Measurements from ENCODE around the gene STAT1. TPM values are rescaled to one million over a fixed set of nuclear protein-coding genes. Genes with fewer than 3 reads are reported as not detected.

The STAT1 gene
- total and polyA plus RNA-seq, 9 of the 15 experiments (the other 6 are each of a cell fraction or from before 2014, with no cell fraction given): 8.7 to 34.4 (median 26.8) TPM

DNA sequence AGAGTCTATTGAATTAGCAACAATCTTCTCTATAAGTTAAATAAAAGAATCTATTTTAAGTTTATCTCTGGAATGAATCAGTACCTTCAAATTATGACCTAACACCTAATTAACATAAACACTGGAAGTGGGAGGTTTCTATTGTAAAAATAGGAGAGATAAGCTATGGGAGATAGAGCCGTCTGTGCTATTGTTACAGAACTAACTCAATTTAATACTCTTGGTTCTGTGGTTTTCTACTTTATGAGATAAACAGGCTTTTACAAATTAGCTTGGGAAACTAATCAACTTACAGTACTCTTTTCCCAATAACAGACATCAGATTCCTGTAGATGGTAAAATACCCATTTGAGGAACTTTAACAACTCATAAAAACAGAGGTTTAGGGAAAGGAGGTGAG is 25.6 kb upstream of the STAT1 start:
- Histone ChIP-seq H3K9me3 (replicated peaks; ENCODE audit: control insufficient read depth, insufficient read depth, low read depth, low read length) (no peaks in the 10 kb centered on the region), H2AFZ (ENCODE audit: low read depth, low read length) (no peak overlapping the region), H3K27ac (ENCODE audit: extremely low read depth, low read depth, low read length) (no peak overlapping the region), H3K9ac (ENCODE audit: insufficient read depth in 1 of 2, low read depth in 2 of 2, low read length in 2 of 2) (no peak overlapping the region), H3K4me3 (no peak overlapping the region), H3K27me3 (ENCODE audit: control insufficient read depth in 2 of 2, insufficient read depth in 2 of 2, low read length in 2 of 2) (no peaks in the 10 kb centered on the region), H4K20me1 (replicated peaks; ENCODE audit: control insufficient read depth, insufficient read depth, low read length) (no peaks in the 10 kb centered on the region), H3K36me3 (ENCODE audit: control insufficient read depth, insufficient read depth, low read length) (no peaks in the 10 kb centered on the region; the same call in 2 of the 3 replicates), H3K79me2 (ENCODE audit: control insufficient read depth, insufficient read depth, low read length) (no peaks in the 10 kb centered on the region), H3K9me1 (ENCODE audit: control insufficient read depth, insufficient read depth, low read length) (no peaks in the 10 kb centered on the region), H3K4me1 (replicated peaks in 1 of 2; ENCODE audit: control insufficient read depth in 2 of 2, insufficient read depth in 2 of 2, low read length in 2 of 2) (peaks cover 0 to 14% of the 10 kb centered on the region in 2 experiments; a peak in 2 of 5 replicates), H3K4me2 (ENCODE audit: insufficient read depth, low read length) (no peak overlapping the region)
- DNase-seq (ENCODE audit: extremely low read depth in 1 of 4, low spot score in 3 of 4) (no peak), ATAC-seq (no peak), FAIRE-seq (no peak)
- ChIA-PET POLR2A (interaction anchor here (0.7 kb wide), 1 partner anchor 13 kb away, joined by 3 read pairs; no protein-coding TSS in a partner anchor), CTCF (ENCODE audit: low intra/inter-chr PET ratio) (no interaction called here)
- WGBS (ENCODE audit: insufficient coverage, low coverage, missing lambda C conversion rate): 30% methylated on average over 1 of the region's 1 CpG
- intact Hi-C loops (cut with micrococcal nuclease) (no loop called here), in situ Hi-C loops (cut with MboI) (loop anchor here (10.0 kb wide), 1 partner anchor 805 kb away; the partner anchor contains the start of gene CAVIN2)
- TF ChIP-seq ZC3H8 (IDR thresholded peaks at IDR 0.05): no peak
- TF ChIP-seq, protein P1, sequence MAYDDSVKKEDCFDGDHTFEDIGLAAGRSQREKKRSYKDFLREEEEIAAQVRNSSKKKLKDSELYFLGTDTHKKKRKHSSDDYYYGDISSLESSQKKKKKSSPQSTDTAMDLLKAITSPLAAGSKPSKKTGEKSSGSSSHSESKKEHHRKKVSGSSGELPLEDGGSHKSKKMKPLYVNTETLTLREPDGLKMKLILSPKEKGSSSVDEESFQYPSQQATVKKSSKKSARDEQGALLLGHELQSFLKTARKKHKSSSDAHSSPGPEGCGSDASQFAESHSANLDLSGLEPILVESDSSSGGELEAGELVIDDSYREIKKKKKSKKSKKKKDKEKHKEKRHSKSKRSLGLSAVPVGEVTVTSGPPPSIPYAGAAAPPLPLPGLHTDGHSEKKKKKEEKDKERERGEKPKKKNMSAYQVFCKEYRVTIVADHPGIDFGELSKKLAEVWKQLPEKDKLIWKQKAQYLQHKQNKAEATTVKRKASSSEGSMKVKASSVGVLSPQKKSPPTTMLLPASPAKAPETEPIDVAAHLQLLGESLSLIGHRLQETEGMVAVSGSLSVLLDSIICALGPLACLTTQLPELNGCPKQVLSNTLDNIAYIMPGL (CRISPR knock-in tag; IDR thresholded peaks at IDR 0.05): no peak
- no peak for TF ChIP-seq MTA1 (IDR thresholded peaks at IDR 0.05; ENCODE audit: borderline replicate concordance)
- TF ChIP-seq PHF21A (IDR thresholded peaks at IDR 0.05; ENCODE audit: borderline replicate concordance, low read depth): no peak
- TF ChIP-seq, protein P2, sequence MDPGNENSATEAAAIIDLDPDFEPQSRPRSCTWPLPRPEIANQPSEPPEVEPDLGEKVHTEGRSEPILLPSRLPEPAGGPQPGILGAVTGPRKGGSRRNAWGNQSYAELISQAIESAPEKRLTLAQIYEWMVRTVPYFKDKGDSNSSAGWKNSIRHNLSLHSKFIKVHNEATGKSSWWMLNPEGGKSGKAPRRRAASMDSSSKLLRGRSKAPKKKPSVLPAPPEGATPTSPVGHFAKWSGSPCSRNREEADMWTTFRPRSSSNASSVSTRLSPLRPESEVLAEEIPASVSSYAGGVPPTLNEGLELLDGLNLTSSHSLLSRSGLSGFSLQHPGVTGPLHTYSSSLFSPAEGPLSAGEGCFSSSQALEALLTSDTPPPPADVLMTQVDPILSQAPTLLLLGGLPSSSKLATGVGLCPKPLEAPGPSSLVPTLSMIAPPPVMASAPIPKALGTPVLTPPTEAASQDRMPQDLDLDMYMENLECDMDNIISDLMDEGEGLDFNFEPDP (CRISPR knock-in tag; IDR thresholded peaks at IDR 0.05): no peak
- no peak for TF ChIP-seq SRSF9 (IDR thresholded peaks at IDR 0.05; ENCODE audit: borderline replicate concordance, low read depth, low read length)
- no peak for TF ChIP-seq HDAC2 (IDR thresholded peaks at IDR 0.05)
- no peak for TF ChIP-seq ZNF175 (CRISPR knock-in tag; IDR thresholded peaks at IDR 0.05; ENCODE audit: low read depth)
- TF ChIP-seq, protein P3, sequence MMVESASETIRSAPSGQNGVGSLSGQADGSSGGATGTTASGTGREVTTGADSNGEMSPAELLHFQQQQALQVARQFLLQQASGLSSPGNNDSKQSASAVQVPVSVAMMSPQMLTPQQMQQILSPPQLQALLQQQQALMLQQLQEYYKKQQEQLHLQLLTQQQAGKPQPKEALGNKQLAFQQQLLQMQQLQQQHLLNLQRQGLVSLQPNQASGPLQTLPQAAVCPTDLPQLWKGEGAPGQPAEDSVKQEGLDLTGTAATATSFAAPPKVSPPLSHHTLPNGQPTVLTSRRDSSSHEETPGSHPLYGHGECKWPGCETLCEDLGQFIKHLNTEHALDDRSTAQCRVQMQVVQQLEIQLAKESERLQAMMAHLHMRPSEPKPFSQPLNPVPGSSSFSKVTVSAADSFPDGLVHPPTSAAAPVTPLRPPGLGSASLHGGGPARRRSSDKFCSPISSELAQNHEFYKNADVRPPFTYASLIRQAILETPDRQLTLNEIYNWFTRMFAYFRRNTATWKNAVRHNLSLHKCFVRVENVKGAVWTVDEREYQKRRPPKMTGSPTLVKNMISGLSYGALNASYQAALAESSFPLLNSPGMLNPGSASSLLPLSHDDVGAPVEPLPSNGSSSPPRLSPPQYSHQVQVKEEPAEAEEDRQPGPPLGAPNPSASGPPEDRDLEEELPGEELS (CRISPR knock-in tag; IDR thresholded peaks at IDR 0.05; ENCODE audit: borderline replicate concordance): no peak
- TF ChIP-seq ZNF507 (tag; conservative IDR thresholded peaks at IDR 0.05): no peak
- TF ChIP-seq, protein P4, sequence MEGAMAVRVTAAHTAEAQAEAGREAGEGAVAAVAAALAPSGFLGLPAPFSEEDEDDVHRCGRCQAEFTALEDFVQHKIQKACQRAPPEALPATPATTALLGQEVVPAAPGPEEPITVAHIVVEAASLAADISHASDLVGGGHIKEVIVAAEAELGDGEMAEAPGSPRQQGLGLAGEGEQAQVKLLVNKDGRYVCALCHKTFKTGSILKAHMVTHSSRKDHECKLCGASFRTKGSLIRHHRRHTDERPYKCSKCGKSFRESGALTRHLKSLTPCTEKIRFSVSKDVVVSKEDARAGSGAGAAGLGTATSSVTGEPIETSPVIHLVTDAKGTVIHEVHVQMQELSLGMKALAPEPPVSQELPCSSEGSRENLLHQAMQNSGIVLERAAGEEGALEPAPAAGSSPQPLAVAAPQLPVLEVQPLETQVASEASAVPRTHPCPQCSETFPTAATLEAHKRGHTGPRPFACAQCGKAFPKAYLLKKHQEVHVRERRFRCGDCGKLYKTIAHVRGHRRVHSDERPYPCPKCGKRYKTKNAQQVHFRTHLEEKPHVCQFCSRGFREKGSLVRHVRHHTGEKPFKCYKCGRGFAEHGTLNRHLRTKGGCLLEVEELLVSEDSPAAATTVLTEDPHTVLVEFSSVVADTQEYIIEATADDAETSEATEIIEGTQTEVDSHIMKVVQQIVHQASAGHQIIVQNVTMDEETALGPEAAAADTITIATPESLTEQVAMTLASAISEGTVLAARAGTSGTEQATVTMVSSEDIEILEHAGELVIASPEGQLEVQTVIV (CRISPR knock-in tag; IDR thresholded peaks at IDR 0.05; ENCODE audit: borderline replicate concordance): no peak
- no TSS peak for BruUV-seq (replicated peaks)

All from K562 (cell line).